NCI-H1436 treated with DMSO at 0.1 percent for 48 hours (cell line): ENCODE results near the gene SPECC1.

ENCODE experiments used
- DNase-seq: peaks from one replicate; lab custom pipeline; 2025; lab: John Stamatoyannopoulos, UW

The SPECC1 gene

DNA sequence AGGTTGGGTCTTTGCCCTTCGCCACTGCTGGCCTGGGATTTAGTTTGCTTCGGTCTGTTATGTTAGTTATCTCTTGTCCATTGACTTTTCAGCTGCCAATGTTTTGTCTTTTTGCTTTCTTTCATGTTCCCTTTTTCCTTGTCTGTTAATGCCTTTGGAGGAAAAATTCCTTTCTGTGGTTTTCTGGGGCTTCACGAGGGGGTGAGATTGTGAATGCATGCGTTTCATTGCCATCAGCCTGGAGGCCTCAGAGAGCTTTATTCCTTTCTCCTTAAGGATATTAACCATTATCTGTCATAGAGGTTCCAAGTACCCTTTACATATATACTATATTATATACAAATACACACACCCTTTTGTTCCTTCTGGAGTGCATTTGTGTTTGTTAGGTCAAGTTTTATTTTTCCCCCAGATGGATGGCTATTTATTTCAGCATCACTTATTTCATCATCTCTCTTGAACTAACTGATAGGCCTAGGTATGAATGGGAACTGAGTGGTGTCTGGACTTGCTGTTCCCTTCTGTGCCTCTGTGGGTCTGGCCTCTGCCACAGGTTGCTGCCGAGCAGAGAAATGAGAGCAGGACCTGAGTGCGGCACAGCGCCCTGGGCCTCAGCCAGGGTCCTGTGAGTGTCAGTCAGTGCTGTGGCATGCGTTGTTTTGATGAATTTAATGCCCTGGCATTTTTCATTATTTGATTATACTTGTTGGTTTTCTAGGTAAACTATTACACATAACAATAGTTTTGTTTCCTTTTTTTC is 264.8 kb downstream of the SPECC1 start:
- no peak for DNase-seq

DNA sequence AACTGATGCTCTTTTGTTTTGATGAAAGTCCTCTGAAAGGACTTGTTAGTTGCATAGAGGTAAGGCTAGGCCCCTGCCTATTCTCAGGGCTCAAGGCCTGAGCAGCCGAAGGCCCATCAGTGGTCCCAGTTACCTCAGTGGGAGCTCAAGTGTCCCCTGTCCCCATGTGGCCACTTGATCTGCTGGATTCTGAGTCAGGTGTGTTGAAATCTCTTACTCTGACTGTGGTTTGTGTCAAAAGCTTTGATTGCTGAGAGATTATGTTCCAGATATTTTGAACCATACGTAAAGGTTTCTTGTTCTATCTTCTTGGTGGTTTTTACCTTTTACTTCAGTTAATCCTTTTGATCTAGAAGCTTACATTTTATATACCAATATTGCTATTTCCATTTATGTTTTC is 266.5 kb downstream of the SPECC1 start:
- no peak for DNase-seq

- DNase-seq: no peak
Measured at GRCh38 chr17:20276421-20276820, 267.3 kb downstream of the SPECC1 start.

- DNase-seq: no peak
Measured at GRCh38 chr17:20278805-20279204, 269.6 kb downstream of the SPECC1 start.

- no peak for DNase-seq
Measured at GRCh38 chr17:20279631-20280030, 270.5 kb downstream of the SPECC1 start.

DNA sequence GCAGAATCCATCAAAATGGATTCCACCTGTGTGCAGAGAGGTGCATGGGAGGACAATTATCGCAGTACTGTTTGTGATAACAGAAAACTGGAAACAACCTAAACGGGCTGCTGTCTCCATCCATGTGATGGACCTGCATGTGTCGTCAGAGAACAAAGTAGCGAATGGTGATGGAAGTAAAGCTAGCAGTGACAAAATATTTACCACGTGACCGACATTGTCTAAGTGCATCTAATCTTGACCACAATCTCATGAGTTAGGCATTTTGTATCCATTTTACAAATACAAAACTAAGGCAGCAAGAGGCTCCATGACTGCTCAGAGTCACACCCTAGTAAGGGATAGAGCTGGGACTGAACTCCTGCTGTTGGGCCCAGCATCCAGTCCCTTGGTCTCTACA is 270.9 kb downstream of the SPECC1 start:
- no peak for DNase-seq

GRCh38 chr17:20280851-20281250 is 271.7 kb downstream of the SPECC1 start:
- DNase-seq: no peak

- DNase-seq: no peak
Measured at GRCh38 chr17:20281860-20282259, 272.7 kb downstream of the SPECC1 start.

GRCh38 chr17:20282526-20283308 is 273.6 kb downstream of the SPECC1 start:
- no peak for DNase-seq

GRCh38 chr17:20284022-20284421 is 274.9 kb downstream of the SPECC1 start:
- DNase-seq: no peak

DNA sequence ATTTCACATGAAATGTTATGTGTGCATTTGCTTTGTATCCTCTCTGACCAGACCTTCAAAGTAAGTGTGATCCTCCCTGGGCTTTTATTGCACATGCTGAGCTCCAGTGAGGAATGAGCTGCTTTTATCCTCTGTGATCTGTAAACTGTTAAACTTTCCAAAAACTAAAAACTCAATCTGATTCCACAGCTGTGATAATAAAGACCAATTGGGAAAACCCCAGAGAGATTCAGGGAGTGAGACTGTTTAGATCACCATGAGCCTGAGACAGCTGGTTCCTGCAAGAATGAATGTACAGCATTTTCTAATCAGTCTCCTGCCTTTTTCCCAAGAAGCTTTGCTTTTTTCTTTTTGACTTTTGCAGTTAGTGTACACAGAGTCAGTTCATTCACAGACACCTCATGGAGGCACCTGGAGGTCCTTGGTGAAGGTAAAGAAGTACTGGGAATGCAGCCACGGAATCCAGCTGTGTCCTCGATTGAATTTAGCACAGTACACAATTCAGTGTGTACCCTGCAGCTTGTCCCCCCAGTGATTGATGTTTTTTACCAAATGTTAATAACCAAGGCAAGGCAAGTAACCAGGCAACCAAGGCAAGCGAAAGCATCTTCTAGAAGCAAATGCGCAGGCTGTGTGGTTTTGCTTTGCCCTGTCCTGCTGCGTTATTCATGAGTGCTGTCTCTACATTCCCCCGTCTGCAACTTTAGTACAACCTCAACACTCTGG is 275.6 kb downstream of the SPECC1 start:
- DNase-seq: no peak

- no peak for DNase-seq
Measured at GRCh38 chr17:20289984-20290383, 280.8 kb downstream of the SPECC1 start.

DNA sequence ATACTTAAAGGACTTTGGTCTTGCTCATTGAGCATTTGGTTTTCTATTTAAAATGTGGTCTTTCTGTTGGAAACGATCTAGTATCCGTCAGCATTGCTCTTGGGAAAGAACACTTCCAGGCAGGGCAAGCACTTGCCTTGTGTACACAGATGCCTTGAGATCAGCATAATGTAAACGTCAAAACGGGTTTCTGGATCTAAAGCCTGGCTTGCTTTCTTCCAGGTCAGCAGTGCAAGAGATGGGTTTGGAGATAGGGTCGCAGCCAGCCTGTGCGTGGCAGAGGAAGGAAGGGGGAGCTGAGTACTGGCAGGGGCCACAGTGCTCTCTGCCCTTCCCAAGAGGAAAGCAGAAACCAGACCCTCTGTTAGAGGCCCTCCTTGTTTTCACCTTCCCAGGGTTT is 282.7 kb downstream of the SPECC1 start:
- DNase-seq: no peak

- DNase-seq: no peak
Measured at GRCh38 chr17:20293501-20293900, 284.3 kb downstream of the SPECC1 start.

GRCh38 chr17:20294120-20294519 is 285.0 kb downstream of the SPECC1 start:
- DNase-seq: no peak

- no peak for DNase-seq
Measured at GRCh38 chr17:20299013-20299412, 289.9 kb downstream of the SPECC1 start.

DNA sequence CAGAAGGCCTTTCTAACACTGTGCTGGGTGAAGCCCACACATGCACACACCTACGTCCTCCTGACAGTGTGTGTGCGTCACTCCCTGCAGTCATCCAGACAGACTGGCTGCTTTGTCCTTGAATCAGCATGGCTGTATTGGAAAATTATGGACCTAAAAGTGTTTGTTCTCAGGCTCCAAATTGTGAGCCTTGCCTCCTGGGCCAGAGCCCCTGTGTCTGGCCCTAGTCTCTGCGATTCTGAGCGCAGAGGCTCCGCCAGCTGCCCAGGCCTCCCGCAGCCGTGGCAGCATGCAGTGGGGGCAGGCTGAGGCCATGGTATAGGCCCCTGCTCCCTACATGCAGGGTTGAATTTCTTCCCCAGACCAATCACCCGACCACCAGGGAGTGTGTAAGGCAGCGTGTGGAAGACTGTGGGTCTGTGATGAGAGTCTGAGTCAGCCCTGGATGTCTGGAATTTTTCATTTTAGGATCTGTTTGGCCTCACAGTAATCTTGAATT is 291.3 kb downstream of the SPECC1 start:
- DNase-seq: no peak

- no peak for DNase-seq
Measured at GRCh38 chr17:20302246-20302917, 293.2 kb downstream of the SPECC1 start.

GRCh38 chr17:20304961-20305360 is 295.8 kb downstream of the SPECC1 start:
- no peak for DNase-seq

DNA sequence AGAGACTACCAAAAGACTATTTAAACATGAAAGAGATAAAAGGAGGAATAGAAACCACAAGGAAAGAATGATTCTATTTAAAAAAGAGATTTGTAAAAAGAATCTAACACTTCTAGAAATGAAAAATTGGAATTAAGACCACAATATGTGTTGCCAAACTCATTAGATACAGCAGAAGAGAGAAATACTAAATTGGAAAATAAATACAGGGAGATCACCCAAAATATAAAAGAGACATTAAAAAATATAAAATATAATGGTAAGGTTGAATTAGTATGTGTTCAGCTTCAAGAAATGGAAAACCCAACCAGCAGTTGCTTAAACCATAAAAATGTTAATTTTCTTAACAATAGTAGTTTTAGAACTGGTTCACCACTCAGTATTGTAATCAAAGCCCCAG is 297.8 kb downstream of the SPECC1 start:
- no peak for DNase-seq

- no peak for DNase-seq
Measured at GRCh38 chr17:20307326-20307910, 298.3 kb downstream of the SPECC1 start.

- no peak for DNase-seq
Measured at GRCh38 chr17:20310481-20310880, 301.3 kb downstream of the SPECC1 start.
